OCI-LY3 (cell line): ENCODE data around the gene RCOR2.
A peak's percentile ranks its signal among the peaks of the same experiment; 100 is the strongest.

Source experiments
- H2AFZ ChIP-seq: fragments of 200-600, 300-600 bp; shearing (Covaris generic); 2 replicates; pipeline ENCODE4 v1.6.0; 2014; ENCODE audit warnings: antibody characterized with exemption, low read depth, low read length
- H3K27ac ChIP-seq: fragments of 200-600, 300-600 bp; sonication (generic); 2 replicates; pipeline ENCODE4 v1.5.1; 2014; ENCODE audit warnings: mild to moderate bottlenecking, low read length, moderate library complexity, mixed read lengths
- H3K27me3 ChIP-seq: fragments of 200-600, 300-600 bp; sonication (generic); 2 replicates; pipeline ENCODE4 v1.6.1; 2014; ENCODE audit warnings: low read depth, low read length, mixed read lengths
- H3K36me3 ChIP-seq: fragments of 200-600, 300-600 bp; sonication (generic); replicated peaks from 2 replicates; pipeline ENCODE3; 2014; ENCODE audit warnings: low read depth, low read length, mixed read lengths
- H3K4me1 ChIP-seq: fragments of 300-600, 200-600 bp; sonication (generic); 2 replicates; pipeline ENCODE4 v1.6.1; 2014; ENCODE audit warnings: low read length, mixed read lengths
- H3K4me2 ChIP-seq: fragments of 200-600, 300-600 bp; sonication (generic); 2 replicates; pipeline ENCODE4 v1.6.1; 2014; ENCODE audit warnings: low read length, mixed read lengths
- H3K4me3 ChIP-seq: fragments of 300-600, 200-600 bp; sonication (generic); 2 replicates; pipeline ENCODE4 v1.5.1; 2014; ENCODE audit warnings: antibody characterized with exemption, mild to moderate bottlenecking, low read length, moderate library complexity
- H3K79me2 ChIP-seq: fragments of 300-600, 200-600 bp; shearing (Covaris generic); 2 replicates; pipeline ENCODE4 v1.6.1; 2014; ENCODE audit warnings: mild to moderate bottlenecking, low read length, mixed read lengths
- H3K9ac ChIP-seq: fragments of 300-600, 200-600 bp; shearing (Covaris generic); 2 replicates; pipeline ENCODE4 v1.6.0; 2014; ENCODE audit warnings: mild to moderate bottlenecking, low read length, moderate library complexity
- H3K9me3 ChIP-seq: fragments of 200-600, 300-600 bp; shearing (Covaris generic); 2 replicates; pipeline ENCODE4 v1.6.1; 2014; ENCODE audit warnings: low read length, mixed read lengths; ENCODE audit not compliant: insufficient read depth
- H4K20me1 ChIP-seq: fragments of 200-600, 300-600 bp; sonication (generic); 2 replicates; pipeline ENCODE4 v1.6.1; 2016; ENCODE audit warnings: low read length, mixed read lengths; ENCODE audit not compliant: insufficient read depth
- EZH2phosphoT487 ChIP-seq: fragments of 200-600 bp; shearing (Covaris generic); IDR thresholded peaks from 2 replicates; pipeline ENCODE4 v1.6.1; 2018; ENCODE audit warnings: antibody characterized with exemption, mixed run types, low read depth
- TF ChIP-seq, protein P1 (sequence below): fragments of 200-600, 300-600 bp; sonication (generic); IDR thresholded peaks from 2 replicates; pipeline ENCODE4 v1.5.1; 2014; ENCODE audit warnings: antibody characterized with exemption, low read length, low read depth

RCOR2 gene

DNA sequence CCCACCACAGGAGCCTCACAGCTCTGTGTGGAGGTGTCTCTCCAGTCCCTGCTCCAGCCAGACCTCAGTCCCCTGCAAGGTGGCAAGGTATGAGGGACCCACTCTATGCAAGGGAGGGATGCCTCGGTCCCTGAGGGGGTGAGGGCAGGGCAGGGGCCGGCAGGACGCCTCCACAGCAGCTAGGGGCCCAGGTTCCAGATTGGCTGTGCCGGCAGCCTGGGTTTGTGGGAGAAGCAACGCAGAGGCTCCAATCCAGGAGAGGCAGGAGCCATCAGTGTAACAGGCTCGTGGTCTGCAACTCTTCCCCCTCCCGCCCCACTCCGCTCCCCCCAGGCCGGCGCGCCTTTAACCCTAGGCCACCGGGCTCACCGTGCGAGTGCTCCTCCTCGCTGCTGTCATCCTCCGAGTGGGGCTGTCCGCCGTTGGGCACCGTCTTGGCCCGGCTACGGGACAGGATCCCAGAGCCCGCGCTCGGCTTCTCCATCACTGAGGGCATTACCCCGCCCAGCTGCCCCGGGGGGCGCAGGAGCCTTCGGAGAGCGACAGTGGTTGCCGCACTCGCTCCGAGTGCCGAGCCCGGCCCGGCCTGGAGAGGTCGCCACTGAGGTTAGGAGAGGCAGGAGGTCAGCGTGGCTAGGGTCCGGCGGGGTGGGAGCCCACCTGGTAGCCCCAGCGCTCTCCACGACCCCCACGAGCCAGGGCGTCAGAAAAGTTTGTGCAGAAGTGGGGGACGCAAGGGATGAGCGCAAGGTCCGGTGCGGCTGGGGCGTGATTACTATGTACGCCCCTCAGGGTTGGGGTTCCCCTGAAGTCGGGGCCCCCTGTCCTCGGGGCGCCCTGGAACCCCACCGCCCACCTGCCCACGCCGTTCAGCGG is 765 bp downstream of the RCOR2 start:
- Histone ChIP-seq H2AFZ (no peak overlapping the region), H3K4me2 (peak overlapping the region; percentile 62), H3K4me1 (peaks cover 32% of the 10 kb centered on the region), H4K20me1 (no peaks in the 10 kb centered on the region), H3K9me3 (no peaks in the 10 kb centered on the region), H3K36me3 (peaks cover 8% of the 10 kb centered on the region), H3K79me2 (no peaks in the 10 kb centered on the region), H3K9ac (peak overlapping the region; percentile 31; the same call in 1 of the 2 replicates), H3K27ac (no peak overlapping the region), H3K4me3 (peak overlapping the region; percentile 89), H3K27me3 (peaks cover under 1% of the 10 kb centered on the region)
- TF ChIP-seq EZH2phosphoT487: no peak
- TF ChIP-seq, protein P1, sequence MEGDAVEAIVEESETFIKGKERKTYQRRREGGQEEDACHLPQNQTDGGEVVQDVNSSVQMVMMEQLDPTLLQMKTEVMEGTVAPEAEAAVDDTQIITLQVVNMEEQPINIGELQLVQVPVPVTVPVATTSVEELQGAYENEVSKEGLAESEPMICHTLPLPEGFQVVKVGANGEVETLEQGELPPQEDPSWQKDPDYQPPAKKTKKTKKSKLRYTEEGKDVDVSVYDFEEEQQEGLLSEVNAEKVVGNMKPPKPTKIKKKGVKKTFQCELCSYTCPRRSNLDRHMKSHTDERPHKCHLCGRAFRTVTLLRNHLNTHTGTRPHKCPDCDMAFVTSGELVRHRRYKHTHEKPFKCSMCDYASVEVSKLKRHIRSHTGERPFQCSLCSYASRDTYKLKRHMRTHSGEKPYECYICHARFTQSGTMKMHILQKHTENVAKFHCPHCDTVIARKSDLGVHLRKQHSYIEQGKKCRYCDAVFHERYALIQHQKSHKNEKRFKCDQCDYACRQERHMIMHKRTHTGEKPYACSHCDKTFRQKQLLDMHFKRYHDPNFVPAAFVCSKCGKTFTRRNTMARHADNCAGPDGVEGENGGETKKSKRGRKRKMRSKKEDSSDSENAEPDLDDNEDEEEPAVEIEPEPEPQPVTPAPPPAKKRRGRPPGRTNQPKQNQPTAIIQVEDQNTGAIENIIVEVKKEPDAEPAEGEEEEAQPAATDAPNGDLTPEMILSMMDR: peak; percentile 32

DNA sequence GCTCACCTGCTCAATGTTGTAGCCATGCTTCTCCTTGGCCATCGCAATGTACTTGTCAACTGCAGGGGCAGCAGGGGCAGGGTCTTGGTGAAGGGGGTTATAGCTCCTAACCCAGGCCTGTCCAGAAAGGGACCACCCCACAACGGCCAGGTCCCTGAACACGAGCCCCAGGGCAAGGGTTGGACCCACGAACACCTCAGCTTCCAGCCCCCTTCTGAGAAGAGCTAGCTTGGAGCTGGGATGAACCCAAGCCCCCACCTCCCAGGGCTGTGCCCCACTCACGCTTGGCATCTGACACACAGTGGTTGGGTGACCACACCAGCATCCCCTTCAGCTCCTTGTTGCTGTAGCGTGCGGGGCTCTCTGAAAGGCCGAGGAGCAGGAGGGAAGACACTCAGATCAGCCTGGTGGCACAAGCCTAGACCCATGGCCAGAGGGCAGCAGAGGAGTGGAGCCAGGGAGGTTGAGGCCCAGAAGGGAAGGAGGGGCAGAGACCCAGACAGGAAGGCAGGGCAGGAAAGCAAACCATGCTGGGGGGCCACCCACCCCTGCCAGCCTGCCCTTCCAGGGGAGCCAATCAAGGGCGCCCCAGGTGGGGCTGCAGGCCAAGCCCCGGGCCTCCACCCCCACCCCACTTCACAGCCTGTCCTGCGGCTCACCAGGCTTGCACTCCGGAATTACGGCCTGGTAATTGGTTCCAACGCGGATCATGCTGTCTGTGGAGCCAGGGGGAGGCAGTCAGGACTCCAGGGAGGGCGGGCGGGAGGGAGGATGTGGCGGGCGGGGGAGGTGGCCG is 1.9 kb downstream of the RCOR2 start:
- no peaks in the 10 kb centered on the region for H3K9me3 ChIP-seq
- H3K4me3 ChIP-seq: no peak overlapping the region
- H3K27me3 ChIP-seq: no peaks in the 10 kb centered on the region
- TF ChIP-seq, protein P1: no peak
- no peak for TF ChIP-seq EZH2phosphoT487
- no peaks in the 10 kb centered on the region for H3K79me2 ChIP-seq
- H3K4me1 ChIP-seq: peaks cover 22% of the 10 kb centered on the region
- peaks cover 8% of the 10 kb centered on the region for H3K36me3 ChIP-seq
- no peak overlapping the region for H3K27ac ChIP-seq
- no peak overlapping the region for H3K9ac ChIP-seq
- H4K20me1 ChIP-seq: no peaks in the 10 kb centered on the region
- H2AFZ ChIP-seq: no peak overlapping the region
- no peak overlapping the region for H3K4me2 ChIP-seq

DNA sequence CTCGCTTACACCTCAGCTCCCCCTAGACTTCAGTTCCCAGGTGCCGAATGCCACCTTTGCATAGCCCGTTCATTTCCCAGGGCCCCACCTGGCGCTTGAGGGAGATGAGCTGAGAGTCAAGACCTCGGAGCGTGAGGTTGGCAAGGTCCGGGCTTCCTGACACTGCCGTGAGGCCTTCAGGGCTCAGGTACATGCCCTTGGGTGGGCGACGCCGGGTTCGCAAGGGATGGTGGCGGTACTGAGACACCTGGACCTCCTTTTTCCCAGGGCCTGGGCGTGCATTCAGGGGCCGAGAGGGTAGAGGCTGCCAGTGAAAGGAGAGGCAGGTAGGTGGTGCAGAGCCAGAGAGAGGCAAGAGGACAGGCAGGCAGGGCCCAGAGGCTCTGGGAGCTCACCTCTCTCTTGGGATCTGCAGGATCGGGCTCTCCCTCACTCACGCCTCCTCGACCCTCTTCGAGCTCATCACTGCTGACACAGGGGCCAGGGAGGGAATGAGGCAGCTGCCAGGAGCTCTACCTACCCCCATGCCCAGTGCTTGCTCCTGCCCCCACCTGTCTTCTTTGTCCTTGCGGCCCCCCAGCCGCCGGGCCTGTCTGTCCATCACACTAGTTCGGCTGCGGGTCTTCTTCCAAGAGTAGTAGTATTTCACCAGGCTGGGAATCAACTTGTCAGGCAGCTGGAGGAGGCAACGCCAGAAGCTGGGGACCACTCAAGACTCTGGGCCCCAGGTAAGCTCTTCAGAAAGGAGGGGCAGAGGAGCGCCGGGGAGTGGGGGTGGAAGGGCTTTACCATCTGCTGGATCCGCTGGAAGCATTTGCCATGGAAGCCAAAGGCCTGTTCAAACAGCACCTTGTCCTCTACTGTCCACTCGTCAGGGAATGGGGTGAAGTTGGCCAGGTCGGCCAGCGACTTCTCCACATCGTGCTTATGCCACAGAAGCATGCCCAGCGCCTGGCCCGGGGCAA is 2.8 kb downstream of the RCOR2 start:
- H3K27ac ChIP-seq: no peak overlapping the region
- no peak overlapping the region for H3K4me2 ChIP-seq

More for the DNA sequence above, 2.8 kb downstream of the RCOR2 start:
- H3K9ac ChIP-seq: no peak overlapping the region
- H3K4me3 ChIP-seq: no peak overlapping the region
- no peaks in the 10 kb centered on the region for H4K20me1 ChIP-seq
- no peaks in the 10 kb centered on the region for H3K79me2 ChIP-seq
- H2AFZ ChIP-seq: no peak overlapping the region
- H3K4me1 ChIP-seq: peaks cover 12% of the 10 kb centered on the region
- TF ChIP-seq, protein P1: no peak
- no peak for TF ChIP-seq EZH2phosphoT487
- no peaks in the 10 kb centered on the region for H3K9me3 ChIP-seq
- peaks cover 10% of the 10 kb centered on the region for H3K36me3 ChIP-seq
- H3K27me3 ChIP-seq: no peaks in the 10 kb centered on the region
